Ishikawa (cell line): ENCODE results near the gene GPR148.
A peak's percentile ranks its signal among the peaks of the same experiment; 100 is the strongest.

ENCODE experiments used
- CEBPB ChIP-seq: IDR thresholded peaks from 2 replicates; pipeline ENCODE4 v1.6.1; 2012
- CREB1 ChIP-seq: IDR thresholded peaks from 2 replicates; pipeline ENCODE4 v1.6.1; 2012; ENCODE audit warnings: low read depth
- EGR1 ChIP-seq: IDR thresholded peaks from 2 replicates; pipeline ENCODE4 v1.6.1; 2012
- EP300 ChIP-seq: IDR thresholded peaks from 2 replicates; pipeline ENCODE4 v1.6.1; 2012; ENCODE audit warnings: borderline replicate concordance
- FOXM1 ChIP-seq: IDR thresholded peaks from 2 replicates; pipeline ENCODE4 v1.6.1; 2012; ENCODE audit warnings: low read depth, borderline replicate concordance
- MAX ChIP-seq: IDR thresholded peaks from 2 replicates; pipeline ENCODE4 v1.6.1; 2012
- NFIC ChIP-seq: IDR thresholded peaks from 2 replicates; pipeline ENCODE4 v1.6.1; 2012
- RAD21 ChIP-seq: IDR thresholded peaks from 2 replicates; pipeline ENCODE4 v1.6.1; 2012; ENCODE audit warnings: low read depth
- REST ChIP-seq: IDR thresholded peaks from 2 replicates; pipeline ENCODE4 v1.6.1; 2012; ENCODE audit warnings: low read depth, mild to moderate bottlenecking
- TAF1 ChIP-seq: IDR thresholded peaks from 2 replicates; pipeline ENCODE4 v1.6.1; 2012; ENCODE audit warnings: low read depth, mild to moderate bottlenecking
- TCF12 ChIP-seq: IDR thresholded peaks from 2 replicates; pipeline ENCODE4 v1.6.1; 2012; ENCODE audit warnings: low read depth
- TEAD4 ChIP-seq: IDR thresholded peaks from 2 replicates; pipeline ENCODE4 v1.6.1; 2012
- YY1 ChIP-seq: IDR thresholded peaks from 2 replicates; pipeline ENCODE4 v1.6.1; 2012; ENCODE audit warnings: low read depth
- ZBTB7A ChIP-seq: IDR thresholded peaks from 2 replicates; pipeline ENCODE4 v1.6.1; 2012; ENCODE audit warnings: low read depth
- TF ChIP-seq, protein P1 (sequence below): IDR thresholded peaks from 2 replicates; pipeline ENCODE4 v1.6.1; 2012

GPR148 gene

GRCh38 chr2:130759906-130760753, 31.3 kb downstream of the GPR148 start:
- TF ChIP-seq REST = peak; percentile 72
- TF ChIP-seq NFIC = peak; percentile 47; the same call in 1 of the 2 replicates
- TF ChIP-seq YY1 = no peak

- TF ChIP-seq NFIC (no peak), CEBPB (no peak), YY1 (no peak), REST (no peak), FOXM1 (no peak), ZBTB7A (no peak), MAX (no peak), TAF1 (no peak), EP300 (no peak), TEAD4 (no peak), CREB1 (no peak), RAD21 (no peak), EGR1 (no peak), TCF12 (no peak)
- TF ChIP-seq, protein P1, sequence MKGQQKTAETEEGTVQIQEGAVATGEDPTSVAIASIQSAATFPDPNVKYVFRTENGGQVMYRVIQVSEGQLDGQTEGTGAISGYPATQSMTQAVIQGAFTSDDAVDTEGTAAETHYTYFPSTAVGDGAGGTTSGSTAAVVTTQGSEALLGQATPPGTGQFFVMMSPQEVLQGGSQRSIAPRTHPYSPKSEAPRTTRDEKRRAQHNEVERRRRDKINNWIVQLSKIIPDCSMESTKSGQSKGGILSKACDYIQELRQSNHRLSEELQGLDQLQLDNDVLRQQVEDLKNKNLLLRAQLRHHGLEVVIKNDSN = no peak
Observed at GRCh38 chr2:130760754-130761751, 32.2 kb downstream of the GPR148 start.

GRCh38 chr2:130762031-130762909, 33.4 kb downstream of the GPR148 start:
- TF ChIP-seq, protein P1 = no peak
- TF ChIP-seq TAF1 = no peak
- no peak for TF ChIP-seq NFIC
- no peak for TF ChIP-seq REST
- TF ChIP-seq CREB1 = no peak
- TF ChIP-seq EP300 = no peak
- no peak for TF ChIP-seq TEAD4
- TF ChIP-seq RAD21 = no peak
- TF ChIP-seq CEBPB = no peak
- no peak for TF ChIP-seq TCF12
- no peak for TF ChIP-seq MAX
- TF ChIP-seq EGR1 = no peak
- TF ChIP-seq ZBTB7A = no peak
- no peak for TF ChIP-seq YY1
